Osteoblast (primary cell): ENCODE measurements around the gene LRRK1. TPM values are rescaled to one million over a fixed set of nuclear protein-coding genes. Genes with fewer than 3 reads are reported as not detected.

ENCODE experiments used
- DNase-seq: peaks from one replicate; pipeline ENCODE4 v3.0.0; 2011; ENCODE audit warnings: low spot score, mixed read lengths; ENCODE audit not compliant: insufficient read length; ENCODE audit errors: missing footprints
- H2AFZ ChIP-seq: 2 replicates; pipeline ENCODE4 v1.6.0; 2011; ENCODE audit warnings: mild to moderate bottlenecking, low read length
- H3K27ac ChIP-seq: 2 replicates; pipeline ENCODE4 v1.5.1; 2011; ENCODE audit warnings: mild to moderate bottlenecking, low read depth, low read length, moderate library complexity
- H3K27me3 ChIP-seq: 2 replicates; pipeline ENCODE4 v1.6.0; 2012; ENCODE audit warnings: mild to moderate bottlenecking, control low read depth, inconsistent platforms, low read length, moderate library complexity; ENCODE audit not compliant: insufficient read depth
- H3K36me3 ChIP-seq: 2 replicates; pipeline ENCODE4 v1.5.1; 2011; ENCODE audit warnings: mild to moderate bottlenecking, low read length, control low read depth, moderate library complexity; ENCODE audit not compliant: insufficient read depth
- H3K4me1 ChIP-seq: 2 replicates; pipeline ENCODE4 v1.5.1; 2011; ENCODE audit warnings: mild to moderate bottlenecking, low read length, control low read depth, moderate library complexity; ENCODE audit not compliant: insufficient read depth
- H3K4me2 ChIP-seq: 2 replicates; pipeline ENCODE4 v1.6.0; 2011; ENCODE audit warnings: mild to moderate bottlenecking, low read length; ENCODE audit not compliant: insufficient read depth
- H3K4me3 ChIP-seq: fragments of 200-600 bp; sonication (generic); 3 replicates; pipeline ENCODE4 v1.5.1; 2012; ENCODE audit warnings: mild to moderate bottlenecking, low read length, inconsistent platforms; ENCODE audit not compliant: insufficient read depth
- H3K79me2 ChIP-seq: 2 replicates; pipeline ENCODE4 v1.6.0; 2012; ENCODE audit warnings: mild to moderate bottlenecking, low read length, control low read depth, inconsistent platforms; ENCODE audit not compliant: insufficient read depth
- H3K9me3 ChIP-seq: 2 replicates; pipeline ENCODE4 v1.5.1; 2011; ENCODE audit warnings: low read depth, low read length, control low read depth
- H4K20me1 ChIP-seq: 2 replicates; pipeline ENCODE4 v1.6.0; 2012; ENCODE audit warnings: mild to moderate bottlenecking, low read length, control low read depth; ENCODE audit not compliant: insufficient read depth
- CTCF ChIP-seq: IDR thresholded peaks from 2 replicates; pipeline ENCODE4 v1.5.1; 2011; ENCODE audit warnings: mild to moderate bottlenecking, low read depth, low read length, moderate library complexity; ENCODE audit errors: extremely low read depth
- total RNA-seq: library from RNA; depleted of rRNA; stranded (reverse); fragments of >200 nt; gene quantifications from 2 replicates; pipeline ENCODE4 v1.2.3, GENCODE V29; 2012

The LRRK1 gene
- total RNA-seq, 1 donor, result 15.2 TPM

- no peak overlapping the region for H3K4me3 ChIP-seq
- no peaks in the 10 kb centered on the region for H3K4me1 ChIP-seq
- peaks cover 58% of the 10 kb centered on the region for H3K36me3 ChIP-seq
- no peak overlapping the region for H3K4me2 ChIP-seq
- no peaks in the 10 kb centered on the region for H3K79me2 ChIP-seq
- DNase-seq, result peak; percentile 58
- no peak overlapping the region for H2AFZ ChIP-seq
- no peak overlapping the region for H3K27ac ChIP-seq
- no peaks in the 10 kb centered on the region for H3K27me3 ChIP-seq
- H3K9me3 ChIP-seq, result no peaks in the 10 kb centered on the region
- TF ChIP-seq CTCF, result no peak
- H4K20me1 ChIP-seq, result no peaks in the 10 kb centered on the region
These were observed 129.4 kb downstream of the LRRK1 start for GRCh38 chr15:101048581-101049030.

GRCh38 chr15:101049282-101049681, 130.1 kb downstream of the LRRK1 start:
- Histone ChIP-seq H2AFZ (no peak overlapping the region), H3K4me3 (no peak overlapping the region), H3K27me3 (no peaks in the 10 kb centered on the region), H3K4me1 (no peaks in the 10 kb centered on the region), H3K27ac (no peak overlapping the region), H3K9me3 (no peaks in the 10 kb centered on the region), H3K79me2 (no peaks in the 10 kb centered on the region), H3K4me2 (no peak overlapping the region), H3K36me3 (peaks cover 62% of the 10 kb centered on the region), H4K20me1 (no peaks in the 10 kb centered on the region)
- DNase-seq, result no peak
- TF ChIP-seq CTCF, result no peak

- peaks cover 61% of the 10 kb centered on the region for H3K36me3 ChIP-seq
- no peak overlapping the region for H2AFZ ChIP-seq
- no peaks in the 10 kb centered on the region for H3K9me3 ChIP-seq
- H3K4me3 ChIP-seq, result no peak overlapping the region
- peak; percentile 66 for DNase-seq
- H3K4me1 ChIP-seq, result no peaks in the 10 kb centered on the region
- TF ChIP-seq CTCF, result no peak
- no peak overlapping the region for H3K4me2 ChIP-seq
- no peaks in the 10 kb centered on the region for H3K27me3 ChIP-seq
- no peaks in the 10 kb centered on the region for H3K79me2 ChIP-seq
- no peak overlapping the region for H3K27ac ChIP-seq
- no peaks in the 10 kb centered on the region for H4K20me1 ChIP-seq
These were observed 130.9 kb downstream of the LRRK1 start for GRCh38 chr15:101049856-101050622.

DNA sequence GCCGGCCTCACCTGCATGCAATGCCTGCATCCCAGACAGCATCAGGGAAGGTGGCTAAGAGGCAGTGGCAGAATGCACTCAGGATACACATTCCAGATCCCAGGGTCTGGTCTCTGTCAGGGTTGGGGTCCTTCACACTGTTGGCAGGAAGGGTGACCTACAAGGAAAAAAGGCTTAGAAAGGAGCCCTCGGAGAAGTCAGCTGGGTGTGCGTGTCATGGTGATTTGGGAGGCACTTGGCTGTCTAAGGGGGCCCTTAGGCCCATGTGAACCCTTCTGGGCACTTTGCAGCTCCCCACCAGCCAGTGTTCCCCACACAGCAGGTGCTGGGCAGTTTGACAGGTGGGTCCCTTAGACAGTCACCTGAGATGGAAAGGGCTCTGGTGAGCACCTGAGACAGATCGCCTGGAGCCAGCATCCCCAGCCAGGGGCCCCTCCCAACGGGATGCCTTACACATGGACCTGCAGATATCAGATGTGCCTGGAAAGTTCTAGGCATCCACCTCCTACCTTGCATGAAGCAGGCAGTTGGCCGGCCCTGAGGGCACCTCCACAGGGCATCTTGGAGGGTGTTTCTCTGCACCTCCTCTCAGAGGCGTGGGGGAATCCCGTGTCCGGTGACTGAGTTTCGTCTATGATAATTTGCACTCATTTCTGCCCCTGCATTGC, 131.6 kb downstream of the LRRK1 start:
- Histone ChIP-seq H3K27me3 (no peaks in the 10 kb centered on the region), H3K4me2 (no peak overlapping the region)
- DNase-seq, result peak; percentile 66

More for the DNA sequence above, 131.6 kb downstream of the LRRK1 start:
- Histone ChIP-seq H3K9me3 (no peaks in the 10 kb centered on the region), H3K4me3 (no peak overlapping the region), H3K36me3 (peaks cover 67% of the 10 kb centered on the region), H3K4me1 (no peaks in the 10 kb centered on the region), H4K20me1 (no peaks in the 10 kb centered on the region), H3K79me2 (no peaks in the 10 kb centered on the region), H2AFZ (no peak overlapping the region), H3K27ac (no peak overlapping the region)
- no peak for TF ChIP-seq CTCF
